ENCODE data around the gene SLC25A25.

SLC25A25 gene

DNA sequence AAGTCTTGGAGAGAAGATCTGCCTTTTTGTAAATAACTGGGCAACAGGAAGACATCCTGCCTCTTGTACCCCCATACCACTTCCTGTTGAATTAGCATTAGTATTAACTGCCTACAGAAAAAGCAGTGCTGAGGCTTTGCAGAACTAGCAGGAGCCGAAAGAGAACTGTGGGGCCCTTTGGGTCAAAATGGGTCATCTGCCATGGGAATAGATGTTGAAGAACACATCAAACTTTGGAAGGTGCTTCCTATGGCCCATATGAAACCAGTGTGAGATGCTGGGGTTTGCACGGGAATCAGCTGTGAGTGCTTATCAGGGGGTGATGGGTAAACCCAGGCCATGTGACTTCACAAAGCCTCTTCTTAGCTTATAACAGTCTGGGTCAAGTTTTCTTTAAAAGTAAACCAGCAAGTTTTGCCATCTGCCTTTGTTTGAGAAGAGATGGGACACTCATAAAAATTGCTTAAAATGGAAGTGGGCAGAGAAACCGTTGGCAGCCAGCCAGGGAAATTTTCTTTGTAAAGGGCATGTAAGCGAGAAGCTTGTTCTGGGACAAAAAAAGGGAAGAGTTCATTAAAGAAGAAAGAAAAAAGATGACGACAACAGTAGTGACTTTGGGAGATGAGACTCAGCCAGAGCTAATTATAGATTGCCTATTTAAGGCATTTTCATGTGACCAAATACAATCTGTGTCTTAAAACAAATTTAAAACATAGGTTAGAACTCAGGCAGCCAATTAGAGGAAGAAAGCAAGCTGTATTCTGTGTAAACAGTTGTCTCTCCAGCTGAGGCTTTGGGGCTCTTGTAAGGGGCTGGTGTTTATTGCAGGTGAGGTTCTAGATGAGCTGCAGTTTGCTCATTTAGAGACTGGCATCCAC, 4.4 kb downstream of the SLC25A25 start:
- DNase-seq (ENCODE audit: low read depth in 2 of 2), result no peak

DNA sequence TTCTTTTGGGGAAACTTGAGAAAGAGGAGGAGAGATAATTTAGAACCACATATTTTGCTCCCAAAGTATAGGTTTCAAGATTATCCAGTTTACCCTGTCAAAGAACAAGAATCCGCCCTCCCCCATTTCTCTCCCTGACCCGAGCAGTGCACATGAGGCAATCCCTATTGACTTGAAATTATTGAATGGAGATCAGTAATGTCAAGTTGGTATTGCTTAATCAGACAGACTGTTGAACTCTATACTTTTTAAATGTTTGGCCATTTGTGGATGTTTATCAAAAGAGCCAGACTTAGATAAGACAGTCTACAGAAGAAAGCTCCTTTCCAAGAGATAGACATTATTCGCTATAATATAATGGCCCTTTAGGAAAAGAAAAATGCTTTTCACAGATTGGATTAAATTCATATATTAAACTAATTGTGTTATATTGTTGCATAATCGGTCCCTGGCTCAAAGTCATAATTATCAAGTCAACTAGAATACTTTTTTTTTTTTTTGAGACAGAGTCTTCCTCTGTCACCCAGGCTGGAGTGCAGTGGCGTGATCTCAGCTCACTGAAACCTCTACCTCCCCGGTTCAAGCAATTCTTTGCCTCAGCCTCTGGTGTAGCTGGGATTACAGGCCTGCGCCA, 5.3 kb downstream of the SLC25A25 start:
- no peak for DNase-seq (ENCODE audit: low read depth in 2 of 2)

DNA sequence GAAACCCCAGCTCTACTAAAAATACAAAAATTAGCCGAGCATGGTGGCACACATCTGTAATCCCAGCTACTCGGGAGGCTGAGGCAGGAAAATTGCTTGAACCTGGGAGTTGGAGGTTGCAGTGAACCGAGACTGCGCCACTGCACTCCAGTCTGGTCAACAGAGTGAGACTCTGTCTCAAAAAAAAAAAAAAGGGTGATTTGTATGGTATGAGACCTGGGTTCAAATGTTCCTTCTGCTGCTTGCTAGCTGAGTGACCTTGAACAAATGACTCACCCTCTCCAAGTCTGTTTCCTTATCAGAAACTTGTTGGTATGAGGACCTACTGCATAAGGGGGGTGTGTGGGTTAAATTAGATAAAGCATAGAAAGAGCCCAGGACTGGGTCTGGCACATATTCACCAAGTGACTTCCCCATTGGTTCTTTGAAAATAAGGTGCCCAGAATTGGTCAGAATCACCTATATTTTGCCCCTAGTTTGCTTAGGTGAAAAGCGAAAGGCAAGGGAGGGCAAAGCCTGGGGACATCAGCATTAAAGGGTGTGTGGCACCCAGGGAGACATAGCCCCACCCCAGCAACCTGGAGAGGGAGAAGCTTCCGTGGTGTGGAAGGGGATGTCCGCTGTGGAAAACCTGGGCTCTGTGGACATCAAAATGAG, 9.9 kb downstream of the SLC25A25 start:
- no peak for DNase-seq (ENCODE audit: low read depth in 2 of 2)

DNA sequence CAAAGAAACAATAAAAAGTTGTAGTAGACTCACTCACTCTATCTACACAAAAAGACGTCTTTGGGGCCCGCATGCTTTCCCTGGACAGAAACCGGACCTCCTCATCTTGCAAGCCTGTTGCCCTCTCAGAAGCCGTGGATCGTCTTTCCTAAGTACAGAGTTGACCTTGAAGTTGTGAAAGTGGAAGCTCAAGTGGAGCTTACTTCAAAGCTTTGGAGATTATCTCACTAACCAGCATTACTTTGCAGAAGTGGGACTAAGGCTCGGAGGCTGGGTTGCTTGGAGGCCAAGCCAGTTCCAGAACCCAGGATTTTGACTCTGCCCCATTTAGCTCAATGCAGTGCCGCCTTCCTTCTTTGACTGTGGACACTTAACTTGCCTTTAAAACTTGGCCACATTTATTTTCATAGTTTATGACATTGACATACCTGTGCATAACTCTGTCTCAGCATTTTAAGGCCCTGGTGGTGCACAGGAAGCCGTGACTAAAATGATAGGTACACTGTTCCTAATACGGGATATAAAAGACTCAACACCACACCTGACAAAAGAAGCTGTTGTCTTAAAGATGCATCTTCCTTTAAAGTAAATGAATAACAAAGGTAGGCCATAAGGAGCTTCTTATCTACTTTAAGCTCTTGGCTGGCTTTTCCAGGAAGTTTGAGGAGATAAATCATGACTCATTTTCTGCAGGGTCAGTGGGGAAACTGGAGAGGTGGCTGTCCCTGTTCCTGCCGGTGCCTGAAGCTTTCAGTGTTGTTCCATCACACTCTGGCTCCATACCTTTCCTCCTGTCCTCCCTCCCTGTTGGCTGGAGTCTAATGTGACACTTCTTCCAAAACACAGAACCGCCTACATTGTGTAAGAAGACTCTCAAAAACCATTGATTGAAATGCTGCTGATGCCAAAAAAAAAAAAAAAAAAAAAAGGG, 10.7 kb downstream of the SLC25A25 start:
- DNase-seq (ENCODE audit: low read depth in 2 of 2), result no peak

DNA sequence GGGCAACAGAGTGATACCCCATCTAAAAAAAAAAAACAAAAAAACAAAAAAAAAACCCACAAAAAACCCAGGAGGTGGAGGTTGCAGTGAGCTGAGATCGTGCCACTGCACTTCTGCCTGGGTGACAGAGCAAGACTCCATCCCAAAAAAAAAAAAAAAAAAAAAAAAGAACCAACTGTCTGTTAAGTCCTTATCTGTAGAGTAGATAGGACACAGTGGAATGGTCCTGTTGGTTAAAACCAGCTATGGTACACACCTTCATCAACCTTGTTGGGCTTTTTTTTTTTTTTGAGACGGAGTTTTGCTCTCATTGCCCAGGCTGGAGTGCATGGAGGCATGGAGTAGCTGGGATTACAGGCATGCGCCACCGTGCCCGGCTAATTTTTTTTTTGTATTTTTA, 12.2 kb downstream of the SLC25A25 start:
- DNase-seq (ENCODE audit: low read depth in 2 of 2), result no peak

- no peak for DNase-seq (ENCODE audit: low read depth in 2 of 2)
These were observed 13.0 kb downstream of the SLC25A25 start for GRCh38 chr9:128081056-128081455.

GRCh38 chr9:128082151-128082550, 14.1 kb downstream of the SLC25A25 start:
- DNase-seq (ENCODE audit: low read depth in 2 of 2), result no peak

DNA sequence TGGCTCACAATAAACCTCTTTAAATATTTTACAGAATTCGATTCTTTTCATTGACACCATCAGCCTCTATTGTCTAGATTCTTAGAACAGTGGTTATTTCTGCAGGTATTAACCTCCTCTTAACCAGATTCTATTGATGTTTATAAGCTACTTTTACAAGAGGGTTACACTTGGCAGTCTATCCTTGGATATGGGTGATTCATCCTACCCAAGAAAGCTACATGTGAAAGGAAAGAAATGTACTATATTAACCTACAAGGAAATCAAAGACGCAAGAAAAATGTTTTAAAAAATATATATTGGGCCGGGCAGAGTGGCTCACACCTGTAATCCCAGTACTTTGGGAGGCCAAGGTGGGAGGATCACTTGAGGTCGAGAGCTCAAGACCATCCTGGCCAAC, 16.7 kb downstream of the SLC25A25 start:
- no peak for DNase-seq (ENCODE audit: low read depth in 2 of 2)

DNA sequence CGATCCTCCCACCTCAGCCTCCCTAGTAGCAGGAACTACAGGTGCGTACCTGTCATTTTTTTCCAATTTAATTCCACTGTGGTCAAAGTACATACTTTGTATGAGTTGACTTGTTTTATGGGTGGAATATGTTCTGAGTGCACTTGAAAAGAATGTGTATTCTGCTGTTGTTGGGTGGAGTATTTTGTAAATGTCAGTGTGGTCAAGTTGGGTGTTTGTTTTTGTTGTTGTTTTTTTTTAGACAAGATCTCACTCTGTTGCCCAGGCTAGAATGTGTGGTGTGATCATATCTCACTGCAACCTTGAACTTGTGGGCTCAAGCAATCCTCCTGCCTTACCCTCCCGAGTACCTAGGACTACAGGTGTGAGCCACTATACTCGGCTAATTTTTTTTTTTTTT, 17.9 kb downstream of the SLC25A25 start:
- no peak for DNase-seq (ENCODE audit: low read depth in 2 of 2)

GRCh38 chr9:128087262-128087661, 19.2 kb downstream of the SLC25A25 start:
- no peak for DNase-seq (ENCODE audit: low read depth in 2 of 2)

GRCh38 chr9:128088253-128088945, 20.4 kb downstream of the SLC25A25 start:
- no peak for DNase-seq (ENCODE audit: low read depth in 2 of 2)

DNA sequence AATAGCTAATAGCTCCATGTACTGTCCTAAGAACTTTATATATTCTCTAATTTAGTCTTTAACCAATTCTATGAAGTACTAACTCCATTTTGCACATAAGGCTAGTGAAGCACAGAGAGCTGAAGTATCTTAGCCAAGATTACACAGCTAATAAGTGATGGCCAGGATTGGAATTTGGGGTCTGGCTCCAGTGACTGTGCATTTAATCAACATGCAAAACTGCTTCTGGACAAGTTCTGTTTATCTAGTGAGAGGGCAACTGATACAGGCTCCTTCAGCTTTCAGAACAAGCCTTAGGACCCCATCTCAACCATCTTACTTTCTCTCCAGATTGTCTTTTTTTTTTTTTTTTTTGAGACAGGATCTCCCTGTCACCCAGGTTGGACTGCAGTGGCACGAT, 21.3 kb downstream of the SLC25A25 start:
- DNase-seq (ENCODE audit: low read depth in 2 of 2), result no peak

GRCh38 chr9:128091144-128091543, 23.1 kb downstream of the SLC25A25 start:
- no peak for DNase-seq (ENCODE audit: low read depth in 2 of 2)

GRCh38 chr9:128091571-128091970, 23.5 kb downstream of the SLC25A25 start:
- no peak for DNase-seq (ENCODE audit: low read depth in 2 of 2)

DNA sequence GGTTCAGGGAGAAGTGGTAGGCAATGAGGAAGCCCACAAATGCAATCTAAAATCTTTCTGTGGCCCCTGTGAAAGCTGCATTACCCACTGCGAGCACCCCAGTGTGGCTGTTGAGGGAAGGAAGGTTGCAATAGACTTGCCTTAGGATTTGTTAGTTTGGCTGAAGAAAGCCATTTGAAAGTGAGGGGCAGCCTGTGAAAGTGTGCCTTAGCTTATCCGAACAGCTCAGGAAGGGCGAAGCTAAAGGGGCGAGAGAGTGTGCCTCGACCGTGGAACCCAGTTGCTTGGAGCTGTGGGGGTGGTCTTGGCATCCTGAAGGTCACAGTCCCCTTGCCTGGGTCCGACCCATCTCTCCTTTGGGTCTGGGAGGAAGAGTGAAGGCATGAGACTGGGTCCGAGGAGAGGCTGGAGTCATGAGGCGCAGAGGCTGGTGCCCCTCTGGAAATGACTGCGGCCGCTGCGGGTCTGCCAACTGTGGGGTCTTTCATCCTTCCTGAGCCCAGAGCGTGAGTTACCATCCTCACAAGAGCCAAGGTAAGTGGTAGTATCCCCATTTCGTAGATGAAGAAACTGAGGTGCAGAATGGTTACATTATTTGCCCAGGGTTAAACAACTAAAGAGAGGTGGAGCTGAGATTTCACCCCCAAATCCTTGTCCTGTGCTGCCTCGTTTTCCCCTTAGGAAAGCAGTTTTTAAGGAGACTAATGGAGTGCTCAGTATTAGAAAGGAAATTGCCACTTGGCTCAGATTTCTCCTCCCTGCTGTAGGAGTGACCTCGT, 24.4 kb downstream of the SLC25A25 start:
- DNase-seq (ENCODE audit: low read depth in 2 of 2), result no peak

- no peak for DNase-seq (ENCODE audit: low read depth in 2 of 2)
These were observed 25.0 kb downstream of the SLC25A25 start for GRCh38 chr9:128093011-128093410.

- DNase-seq (ENCODE audit: low read depth in 2 of 2), result peak; percentile 41 to 72
These were observed 26.3 kb downstream of the SLC25A25 start for GRCh38 chr9:128094166-128094949.

- no peak for DNase-seq (ENCODE audit: low read depth in 2 of 2)
These were observed 27.0 kb downstream of the SLC25A25 start for GRCh38 chr9:128094950-128095544.

Measured in stimulated activated CD8-positive, alpha-beta memory T cell treated with anti-CD3 and anti-CD28 coated beads, Interleukin-15, amount 100 ng/mL, for 4 hours (primary cell).